Activated CD8-positive, alpha-beta memory T cell treated with anti-CD3 and anti-CD28 coated beads, Interleukin-2, amount 10 ng/mL, durations not matched to agents 7 days and 5 days (primary cell): ENCODE measurements around the gene CACNA1C. TPM values are rescaled to one million over a fixed set of nuclear protein-coding genes. Genes with fewer than 3 reads are reported as not detected.

Experiments
- ATAC-seq: fragments of 150-1000 bp; cut with Tn5 transposase; one replicate; pipeline ENCODE4 v1.10.0; 2021; ENCODE audit warnings: moderate library complexity
- CTCF ChIA-PET: fragments of 350-600 bp; sonication (Branson Sonifier 250); formaldehyde crosslinking; loops from one replicate; lab custom pipeline; 2021; ENCODE audit warnings: antibody characterized with exemption; lab: Charles Lee
- DNase-seq: peaks from one replicate; pipeline ENCODE4 v3.0.0-alpha.2; 2020
- H3K27ac Mint-ChIP-seq: one replicate; pipeline ENCODE4 v1.8.0; 2021; ENCODE audit warnings: mild to moderate bottlenecking, mixed read lengths
- H3K27me3 Mint-ChIP-seq: one replicate; pipeline ENCODE4 v1.8.0; 2021; ENCODE audit warnings: mixed read lengths
- H3K36me3 Mint-ChIP-seq: one replicate; pipeline ENCODE4 v1.8.0; 2021; ENCODE audit warnings: mild to moderate bottlenecking, mixed read lengths
- H3K4me1 Mint-ChIP-seq: one replicate; pipeline ENCODE4 v1.8.0; 2021; ENCODE audit warnings: mixed read lengths
- H3K4me3 Mint-ChIP-seq: one replicate; pipeline ENCODE4 v1.8.0; 2021; ENCODE audit warnings: mild to moderate bottlenecking, moderate library complexity, mixed read lengths
- H3K9me3 Mint-ChIP-seq: one replicate; pipeline ENCODE4 v1.8.0; 2022; ENCODE audit warnings: low read depth, mixed read lengths
- total RNA-seq, 2 experiments: library from RNA; stranded (reverse); gene quantifications; one replicate each; pipeline ENCODE4 v1.2.3, GENCODE V29; 2021

CACNA1C gene
- total RNA-seq, 2 experiments from 2014 or later, result 0.14 to 0.26 TPM

GRCh38 chr12:2294651-2295475, 242.1 kb downstream of the CACNA1C start:
- Mint-ChIP-seq H3K4me3 (no peak overlapping the region), H3K9me3 (no peaks in the 10 kb centered on the region), H3K27me3 (peaks cover 2% of the 10 kb centered on the region), H3K27ac (no peak overlapping the region), H3K36me3 (no peaks in the 10 kb centered on the region), H3K4me1 (peaks cover 6% of the 10 kb centered on the region)
- CTCF ChIA-PET, result no interaction called here
- DNase-seq (no peak), ATAC-seq (no peak)

- DNase-seq (no peak), ATAC-seq (no peak)
- no peaks in the 10 kb centered on the region for H3K9me3 Mint-ChIP-seq
- H3K4me3 Mint-ChIP-seq, result no peak overlapping the region
- H3K4me1 Mint-ChIP-seq, result peaks cover 6% of the 10 kb centered on the region
- CTCF ChIA-PET, result no interaction called here
- H3K36me3 Mint-ChIP-seq, result no peaks in the 10 kb centered on the region
- H3K27ac Mint-ChIP-seq, result no peak overlapping the region
- H3K27me3 Mint-ChIP-seq, result peaks cover 2% of the 10 kb centered on the region
Observed at GRCh38 chr12:2295941-2296461, 243.2 kb downstream of the CACNA1C start.

- Mint-ChIP-seq H3K27ac (no peak overlapping the region), H3K36me3 (no peaks in the 10 kb centered on the region), H3K4me1 (peaks cover 6% of the 10 kb centered on the region), H3K27me3 (peaks cover 2% of the 10 kb centered on the region), H3K9me3 (no peaks in the 10 kb centered on the region), H3K4me3 (no peak overlapping the region)
- DNase-seq (no peak), ATAC-seq (no peak)
- CTCF ChIA-PET, result no interaction called here
Observed at GRCh38 chr12:2297004-2297403, 244.2 kb downstream of the CACNA1C start.

DNA sequence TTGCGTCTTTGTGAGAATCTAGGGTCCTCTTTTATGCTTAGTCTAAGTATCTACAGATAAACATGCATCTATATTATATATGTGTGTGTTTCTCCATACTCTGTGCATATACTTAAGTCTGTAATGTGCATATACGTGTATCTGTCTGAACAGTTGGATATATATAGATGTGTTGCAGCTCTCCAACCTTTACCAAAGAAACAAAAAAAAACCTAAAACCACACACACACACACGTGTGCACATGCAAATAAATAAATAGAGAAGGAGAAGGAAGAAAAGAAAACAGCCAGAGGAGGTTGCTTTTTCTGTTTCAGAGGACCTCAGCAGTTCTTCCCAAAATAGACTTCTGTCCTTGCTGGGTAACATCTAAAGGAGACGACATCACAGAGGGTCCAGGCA, 244.9 kb downstream of the CACNA1C start:
- Mint-ChIP-seq H3K4me3 (no peak overlapping the region), H3K27ac (no peak overlapping the region), H3K27me3 (peaks cover 2% of the 10 kb centered on the region), H3K4me1 (peaks cover 6% of the 10 kb centered on the region), H3K36me3 (no peaks in the 10 kb centered on the region), H3K9me3 (no peaks in the 10 kb centered on the region)
- CTCF ChIA-PET, result no interaction called here
- DNase-seq (no peak), ATAC-seq (no peak)

GRCh38 chr12:2298556-2299200, 245.9 kb downstream of the CACNA1C start:
- Mint-ChIP-seq H3K4me3 (no peak overlapping the region), H3K36me3 (no peaks in the 10 kb centered on the region), H3K9me3 (no peaks in the 10 kb centered on the region), H3K4me1 (peaks cover 6% of the 10 kb centered on the region), H3K27ac (no peak overlapping the region), H3K27me3 (peaks cover 2% of the 10 kb centered on the region)
- DNase-seq (no peak), ATAC-seq (no peak)
- CTCF ChIA-PET, result no interaction called here

GRCh38 chr12:2299206-2299605, 246.4 kb downstream of the CACNA1C start:
- Mint-ChIP-seq H3K4me3 (no peak overlapping the region), H3K36me3 (no peaks in the 10 kb centered on the region), H3K27ac (no peak overlapping the region), H3K9me3 (no peaks in the 10 kb centered on the region), H3K27me3 (peaks cover 2% of the 10 kb centered on the region), H3K4me1 (peaks cover 5% of the 10 kb centered on the region)
- DNase-seq (no peak), ATAC-seq (no peak)
- CTCF ChIA-PET, result interaction anchor here (1.4 kb wide), 1 partner anchor 9 kb away, joined by 5 read pairs; no protein-coding TSS in a partner anchor

- no peak overlapping the region for H3K4me3 Mint-ChIP-seq
- H3K27me3 Mint-ChIP-seq, result peaks cover 2% of the 10 kb centered on the region
- H3K9me3 Mint-ChIP-seq, result no peaks in the 10 kb centered on the region
- ATAC-seq (no peak), DNase-seq (no peak)
- no peaks in the 10 kb centered on the region for H3K36me3 Mint-ChIP-seq
- H3K27ac Mint-ChIP-seq, result no peak overlapping the region
- peaks cover 2% of the 10 kb centered on the region for H3K4me1 Mint-ChIP-seq
- CTCF ChIA-PET, result interaction anchor here (1.4 kb wide), 1 partner anchor 10 kb away, joined by 5 read pairs; no protein-coding TSS in a partner anchor
Observed at GRCh38 chr12:2300168-2300567, 247.4 kb downstream of the CACNA1C start.

DNA sequence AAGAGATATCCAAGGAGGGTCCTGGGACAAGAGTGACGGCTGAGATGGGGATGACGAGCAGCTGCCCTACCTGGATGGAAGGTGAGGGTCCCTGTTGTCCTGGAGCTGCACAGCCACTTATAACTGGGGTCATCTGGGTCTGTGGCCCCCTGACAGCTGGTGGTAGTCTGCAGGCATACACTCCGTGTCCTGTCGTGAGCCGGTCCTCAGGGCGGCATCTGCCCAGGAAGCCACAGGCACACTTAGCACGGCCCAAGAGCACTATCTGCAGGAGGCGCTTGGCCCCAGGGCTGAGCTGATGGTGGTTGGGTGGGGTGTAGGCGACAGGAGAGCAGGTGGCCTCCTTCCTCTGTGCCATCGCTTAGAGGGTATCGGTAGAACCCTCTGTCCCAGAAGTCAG, 248.1 kb downstream of the CACNA1C start:
- no peak for DNase-seq
- Mint-ChIP-seq H3K9me3 (no peaks in the 10 kb centered on the region), H3K27me3 (peaks cover 2% of the 10 kb centered on the region), H3K4me1 (no peaks in the 10 kb centered on the region), H3K4me3 (no peak overlapping the region), H3K27ac (no peak overlapping the region), H3K36me3 (no peaks in the 10 kb centered on the region)
- no peak for ATAC-seq
- CTCF ChIA-PET, result no interaction called here

DNA sequence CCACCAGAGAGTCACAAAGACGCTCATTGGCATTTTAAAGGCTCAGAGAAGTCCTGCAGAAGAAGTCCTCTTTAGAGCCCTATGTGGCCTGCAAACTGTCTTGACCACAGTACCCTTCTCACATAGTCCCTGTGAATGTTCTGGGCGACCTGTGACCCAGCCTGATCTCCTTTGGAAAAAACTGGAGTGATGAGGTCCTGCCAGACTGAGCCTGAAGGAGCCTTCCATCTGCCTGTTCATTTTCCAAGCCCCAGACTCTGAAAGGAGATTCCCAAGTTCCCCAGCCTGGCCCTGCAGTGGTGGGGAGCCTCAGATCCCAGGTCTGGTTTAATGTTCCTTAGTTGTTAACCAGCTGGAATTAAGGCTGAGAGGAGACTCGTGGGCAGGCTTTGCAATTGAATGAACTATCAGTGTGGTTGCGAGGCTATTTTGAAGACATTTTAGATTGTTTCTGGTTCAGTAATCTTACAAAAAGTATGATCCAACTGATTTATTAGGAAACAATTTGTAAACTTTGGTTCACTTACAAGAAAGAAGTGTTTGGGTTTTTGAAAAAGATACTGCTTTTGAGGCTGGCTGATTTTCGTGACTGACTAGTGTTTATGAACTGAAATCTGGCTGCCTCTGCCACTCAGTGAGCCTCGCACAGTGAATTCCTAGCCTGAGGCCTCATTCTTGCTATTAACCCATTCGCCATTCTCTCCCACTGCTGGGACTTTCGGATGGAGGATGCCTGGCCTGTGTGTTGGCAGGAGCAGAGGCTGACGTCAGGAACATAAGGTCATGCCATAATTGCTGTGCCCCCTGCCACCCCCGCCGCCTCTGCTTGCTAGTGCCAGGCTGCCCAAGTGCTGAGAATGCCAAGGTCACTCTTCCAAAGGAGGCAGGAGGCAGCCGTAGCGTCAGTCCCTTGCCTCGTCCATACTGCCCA, 249.0 kb downstream of the CACNA1C start:
- CTCF ChIA-PET, result no interaction called here
- peaks cover 2% of the 10 kb centered on the region for H3K27me3 Mint-ChIP-seq
- H3K36me3 Mint-ChIP-seq, result no peaks in the 10 kb centered on the region
- H3K4me1 Mint-ChIP-seq, result no peaks in the 10 kb centered on the region
- no peaks in the 10 kb centered on the region for H3K9me3 Mint-ChIP-seq
- no peak for ATAC-seq
- no peak for DNase-seq
- H3K27ac Mint-ChIP-seq, result no peak overlapping the region
- no peak overlapping the region for H3K4me3 Mint-ChIP-seq

- DNase-seq, result no peak
- no peak for ATAC-seq
- H3K4me3 Mint-ChIP-seq, result no peak overlapping the region
- H3K36me3 Mint-ChIP-seq, result no peaks in the 10 kb centered on the region
- no peak overlapping the region for H3K27ac Mint-ChIP-seq
- CTCF ChIA-PET, result interaction anchor here (1.2 kb wide), 1 partner anchor 21 kb away, joined by 3 read pairs; no protein-coding TSS in a partner anchor
- no peaks in the 10 kb centered on the region for H3K9me3 Mint-ChIP-seq
- H3K27me3 Mint-ChIP-seq, result no peaks in the 10 kb centered on the region
- no peaks in the 10 kb centered on the region for H3K4me1 Mint-ChIP-seq
Observed at GRCh38 chr12:2302711-2303580, 250.2 kb downstream of the CACNA1C start.

DNA sequence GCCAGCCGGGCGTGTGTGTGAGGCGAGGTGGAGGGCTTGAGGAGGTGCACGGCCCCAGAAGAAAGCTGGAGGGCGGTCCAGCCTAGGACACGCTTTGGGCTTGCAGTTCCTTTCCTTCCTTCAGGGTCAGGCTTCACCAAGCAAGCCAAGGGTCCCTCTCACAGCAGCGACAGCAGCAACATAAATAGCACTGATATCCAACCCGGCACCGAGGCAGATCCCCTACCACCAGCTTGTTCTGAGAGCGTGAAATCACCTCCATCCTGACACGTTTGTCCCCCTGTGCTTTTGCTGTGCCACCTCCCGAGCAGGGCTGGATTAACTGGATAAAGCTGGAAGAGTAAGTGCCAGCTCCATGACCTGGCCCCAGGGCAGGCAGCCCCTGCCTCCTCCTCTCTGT, 251.4 kb downstream of the CACNA1C start:
- H3K36me3 Mint-ChIP-seq, result no peaks in the 10 kb centered on the region
- H3K4me3 Mint-ChIP-seq, result no peak overlapping the region
- no peaks in the 10 kb centered on the region for H3K9me3 Mint-ChIP-seq
- DNase-seq, result no peak
- no peak for ATAC-seq
- no peaks in the 10 kb centered on the region for H3K4me1 Mint-ChIP-seq
- H3K27ac Mint-ChIP-seq, result no peak overlapping the region
- H3K27me3 Mint-ChIP-seq, result no peaks in the 10 kb centered on the region
- CTCF ChIA-PET, result no interaction called here

DNA sequence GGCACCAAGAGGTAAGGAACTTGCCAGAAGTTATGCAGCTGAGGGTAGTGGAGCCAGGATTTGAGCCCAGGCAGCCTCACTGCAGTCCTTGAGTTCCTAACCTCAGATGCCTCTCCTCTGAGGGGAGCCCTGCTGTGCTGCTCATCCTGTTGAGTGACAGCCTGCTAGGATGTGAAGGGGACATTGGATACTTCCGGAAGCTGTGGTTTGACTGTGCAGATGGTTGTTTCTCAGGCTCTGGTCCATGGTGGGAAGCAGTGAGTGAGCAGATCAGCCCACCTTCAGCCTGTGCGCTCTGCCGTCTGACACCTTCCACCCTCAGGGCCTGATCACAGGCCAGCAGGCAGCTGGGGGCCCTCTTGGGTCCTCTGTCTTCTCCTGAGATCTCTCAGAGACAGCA, 253.2 kb downstream of the CACNA1C start:
- no peaks in the 10 kb centered on the region for H3K4me1 Mint-ChIP-seq
- no peak overlapping the region for H3K27ac Mint-ChIP-seq
- ATAC-seq (no peak), DNase-seq (no peak)
- H3K27me3 Mint-ChIP-seq, result no peaks in the 10 kb centered on the region
- no peaks in the 10 kb centered on the region for H3K9me3 Mint-ChIP-seq
- H3K36me3 Mint-ChIP-seq, result no peaks in the 10 kb centered on the region
- H3K4me3 Mint-ChIP-seq, result no peak overlapping the region
- CTCF ChIA-PET, result no interaction called here
